ENCODE data around the gene CACNA2D3.

DNA sequence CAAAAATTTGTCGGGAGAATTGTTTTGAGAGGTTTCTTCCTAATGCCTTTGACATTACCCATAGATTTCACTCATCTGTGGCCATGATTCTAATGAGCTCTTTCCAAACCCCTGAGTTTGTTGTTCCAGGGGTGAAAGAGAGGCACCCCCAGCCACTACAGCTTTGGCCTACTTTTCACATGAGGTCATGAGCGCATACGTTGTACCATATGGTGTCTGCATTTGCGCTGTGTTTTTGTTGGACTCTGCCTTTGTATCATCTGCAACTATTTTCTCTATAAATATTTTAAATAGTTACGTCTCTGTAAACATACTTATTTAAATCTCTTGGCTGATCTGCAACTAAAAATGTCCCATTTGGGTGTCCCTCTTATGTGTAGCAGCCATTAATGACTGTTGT lies 697.6 kb downstream of the CACNA2D3 start:
- no peak for TF ChIP-seq EZH2phosphoT487 (IDR thresholded peaks at IDR 0.05; ENCODE audit: insufficient read depth, low read depth)
- TF ChIP-seq EZH2 (IDR thresholded peaks at IDR 0.05; ENCODE audit: insufficient read depth, poor library complexity, severe bottlenecking), result no peak
